NCI-H2196 (cell line): ENCODE measurements around the gene CHST14.
"Not testable (repeated sequence)": the region's sequence is repeated elsewhere in the genome, so short reads cannot be mapped to it uniquely, and the experiment has no call there.

Experiments used
- DNase-seq: peaks from one replicate; lab custom pipeline; 2025; ENCODE audit not compliant: unreplicated experiment; lab: John Stamatoyannopoulos, UW

The CHST14 gene

GRCh38 chr15:40440743-40441564, 29.8 kb upstream of the CHST14 start, which contains the start of gene BAHD1:
BAHD1 (plus strand) TSS chr15:40440953; CDS start chr15:40458465, 17,512 bp downstream.
- peak; percentile 78 for DNase-seq

GRCh38 chr15:40441565-40442531, 28.9 kb upstream of the CHST14 start:
- no peak for DNase-seq

- DNase-seq: no peak
Observed at GRCh38 chr15:40443255-40443654, 27.5 kb upstream of the CHST14 start.

GRCh38 chr15:40443846-40444245, 26.9 kb upstream of the CHST14 start:
- no peak for DNase-seq

GRCh38 chr15:40444736-40445135, 26.0 kb upstream of the CHST14 start:
- DNase-seq: no peak

- DNase-seq: no peak
Observed at GRCh38 chr15:40445421-40445922, 25.3 kb upstream of the CHST14 start.

DNA sequence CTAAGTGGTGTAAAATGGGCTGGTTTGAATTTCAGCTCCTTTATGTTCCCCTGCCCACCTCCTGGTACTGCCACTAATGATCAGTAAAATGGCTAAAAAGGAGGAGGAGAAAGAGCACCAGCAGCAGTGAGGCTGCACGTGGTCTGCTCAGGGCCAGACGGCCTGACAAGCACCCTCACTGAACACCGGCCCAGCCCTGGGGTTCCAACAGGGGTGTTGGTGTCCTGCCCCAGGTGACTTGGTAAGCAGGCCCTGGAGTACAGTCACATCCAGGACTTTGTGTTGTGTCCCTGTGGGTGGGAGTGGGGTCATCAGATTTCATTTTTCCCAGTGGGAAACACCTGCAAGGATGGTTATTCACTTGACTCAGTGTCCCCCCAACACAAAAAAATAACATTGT, 24.6 kb upstream of the CHST14 start:
- DNase-seq: no peak

DNA sequence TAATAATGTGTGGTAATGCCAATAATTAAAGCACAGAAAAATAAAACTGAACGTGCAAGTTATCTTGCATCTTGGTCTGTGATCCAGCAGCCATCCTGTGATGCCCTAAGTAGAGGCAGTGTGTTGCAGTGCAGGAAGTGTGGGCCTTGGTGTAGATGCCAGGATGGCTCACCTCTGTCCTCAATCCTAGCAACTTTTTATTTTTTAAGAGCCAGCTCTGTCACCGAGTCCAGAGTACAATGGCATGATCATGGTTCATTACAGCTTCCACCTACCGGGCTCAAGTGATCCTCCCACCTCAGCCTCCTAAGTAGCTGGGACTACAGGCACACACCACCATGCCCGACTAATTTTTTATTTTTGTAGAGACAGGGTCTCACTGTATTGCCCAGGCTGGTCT, 22.4 kb upstream of the CHST14 start:
- no peak for DNase-seq

DNA sequence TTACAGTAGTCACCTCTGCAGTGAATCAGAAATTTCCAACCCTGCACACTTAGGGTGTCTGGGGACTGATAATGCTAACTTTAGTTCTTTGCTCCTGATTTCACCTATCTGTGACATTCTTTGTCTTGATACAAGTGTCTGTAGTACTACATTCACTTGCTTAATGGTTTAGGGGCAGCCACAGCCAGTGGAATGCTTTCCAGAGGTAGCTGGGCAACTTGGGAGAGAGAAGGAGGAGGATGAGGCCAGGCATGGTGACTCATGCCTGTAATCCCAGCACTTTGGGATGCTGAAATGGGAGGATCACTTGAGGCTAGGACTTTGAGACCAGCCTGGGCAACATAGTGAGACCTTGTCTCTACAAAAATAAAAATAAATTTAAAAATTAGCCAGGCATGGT, 21.5 kb upstream of the CHST14 start:
- DNase-seq: no peak

DNA sequence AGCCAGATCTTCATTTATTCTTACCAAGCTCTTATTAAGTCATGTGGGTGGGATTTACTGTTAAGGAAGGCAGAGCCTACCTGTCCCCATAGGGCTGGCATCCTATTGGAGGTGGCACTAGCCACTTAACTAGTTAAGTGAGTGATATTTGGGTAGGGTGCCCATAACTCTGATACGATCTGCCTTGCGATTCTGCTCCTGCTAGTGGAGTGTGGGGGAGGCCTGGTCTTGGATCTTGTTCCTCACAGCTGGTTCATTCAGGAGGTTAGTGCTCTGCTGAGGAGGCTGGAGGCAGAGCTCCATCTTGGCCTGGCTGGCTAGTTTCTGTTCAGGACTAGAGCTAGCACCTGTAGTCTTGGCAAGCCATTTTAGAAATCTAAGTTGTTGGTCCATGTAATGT, 20.7 kb upstream of the CHST14 start:
- DNase-seq: no peak

- no peak for DNase-seq
Observed at GRCh38 chr15:40451527-40452158, 19.1 kb upstream of the CHST14 start.

DNA sequence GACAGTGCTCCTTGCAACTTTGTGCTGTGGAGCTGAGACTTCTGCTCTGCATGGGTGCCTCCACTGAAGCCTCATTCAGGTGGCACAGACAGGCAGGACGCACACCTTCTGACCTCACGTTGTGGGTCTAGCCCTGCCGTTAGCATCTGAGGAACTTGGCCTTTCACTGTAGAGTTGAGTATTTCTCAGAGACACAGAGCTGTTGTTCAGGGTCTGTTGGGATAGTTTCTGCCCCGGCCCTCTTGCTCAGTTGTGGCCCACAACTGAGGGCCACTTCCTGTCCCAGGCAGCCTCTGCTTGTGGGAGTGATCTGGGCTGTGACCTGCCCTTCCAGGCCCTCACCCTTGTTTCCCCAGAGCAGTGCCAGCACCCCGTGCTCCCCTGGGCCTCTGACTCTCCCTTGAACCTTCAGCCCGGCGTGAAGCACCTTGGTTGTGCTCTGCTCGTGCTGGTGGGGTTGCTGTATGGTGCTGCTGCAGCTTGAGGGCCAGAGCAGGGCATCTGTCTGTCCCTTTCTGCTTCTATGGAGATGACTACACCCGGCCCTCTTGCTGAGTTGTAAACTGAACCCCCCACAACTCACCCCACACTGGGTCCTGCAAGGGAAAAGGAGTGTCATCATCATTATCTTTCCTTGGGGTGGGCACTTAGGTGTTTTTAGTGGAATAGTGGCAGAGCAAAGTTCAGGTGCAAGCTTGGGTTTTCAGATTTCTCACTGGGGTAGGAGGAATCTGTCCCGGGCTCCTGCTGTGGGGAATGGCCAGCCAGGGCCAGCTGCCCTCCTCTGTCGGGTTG, 18.3 kb upstream of the CHST14 start:
- no peak for DNase-seq

DNA sequence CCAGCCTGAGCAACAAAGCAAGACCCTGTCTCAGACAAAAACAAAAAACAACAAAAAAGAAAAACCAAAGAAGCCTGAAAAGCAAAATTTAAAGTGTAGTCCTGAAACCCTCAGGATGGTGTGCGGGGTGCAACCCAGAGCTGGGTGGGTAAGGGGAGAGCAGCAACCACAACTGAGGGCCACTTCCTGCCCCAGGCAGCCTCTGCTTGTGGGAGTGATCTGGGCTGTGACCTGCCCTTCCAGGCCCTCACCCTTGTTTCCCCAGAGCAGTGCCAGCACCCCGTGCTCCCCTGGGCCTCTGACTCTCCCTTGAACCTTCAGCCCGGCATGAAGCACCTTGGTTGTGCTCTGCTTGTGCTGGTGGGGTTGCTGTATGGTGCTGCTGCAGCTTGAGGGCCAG, 16.8 kb upstream of the CHST14 start:
- not testable (repeated sequence) for DNase-seq

DNA sequence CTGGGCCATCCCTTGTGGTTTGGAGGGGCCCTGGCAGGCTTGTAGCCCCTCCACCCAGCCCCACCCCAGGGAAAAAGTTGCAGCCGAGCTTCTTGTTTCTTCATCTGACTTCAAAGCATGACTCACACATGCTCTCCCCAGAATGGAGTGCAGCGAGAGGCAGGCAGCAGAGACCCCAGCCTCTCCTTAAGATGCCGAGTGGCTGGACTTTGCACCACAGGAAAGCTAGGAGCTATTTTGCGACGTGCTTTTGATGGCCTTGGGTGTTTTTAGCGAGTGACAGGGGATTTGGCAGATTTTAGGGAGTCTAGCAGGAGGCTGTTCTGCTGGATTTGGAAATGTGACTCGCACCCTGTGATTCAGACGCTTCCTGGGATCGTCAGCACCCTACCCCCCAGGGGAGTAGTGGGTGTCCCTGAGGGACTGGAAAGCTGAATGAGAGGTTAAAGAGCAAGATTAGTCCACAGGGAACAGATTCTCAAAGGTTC, 15.8 kb upstream of the CHST14 start:
- no peak for DNase-seq

DNA sequence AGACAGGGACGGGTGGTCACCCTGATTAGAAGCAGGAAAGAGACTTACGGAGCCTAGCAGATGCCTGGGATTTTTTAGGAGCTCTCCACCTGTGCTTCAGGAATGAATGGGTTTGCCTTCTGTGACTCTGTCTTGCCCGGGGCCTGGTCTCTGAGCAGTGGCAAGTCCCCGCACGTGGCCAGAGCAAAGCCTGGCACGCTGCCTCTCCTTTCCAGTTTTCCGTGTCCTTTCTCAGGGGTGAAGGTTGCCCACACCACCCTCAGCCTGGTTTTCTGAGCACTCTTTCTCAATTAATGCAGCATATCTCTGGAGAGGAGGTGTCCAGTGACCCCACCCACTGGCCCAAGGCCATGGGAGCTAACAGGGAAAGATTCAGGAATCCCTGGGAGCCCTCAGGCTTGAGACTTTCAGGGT, 14.5 kb upstream of the CHST14 start:
- DNase-seq: no peak

- DNase-seq: no peak
Observed at GRCh38 chr15:40456738-40457137, 14.0 kb upstream of the CHST14 start.

DNA sequence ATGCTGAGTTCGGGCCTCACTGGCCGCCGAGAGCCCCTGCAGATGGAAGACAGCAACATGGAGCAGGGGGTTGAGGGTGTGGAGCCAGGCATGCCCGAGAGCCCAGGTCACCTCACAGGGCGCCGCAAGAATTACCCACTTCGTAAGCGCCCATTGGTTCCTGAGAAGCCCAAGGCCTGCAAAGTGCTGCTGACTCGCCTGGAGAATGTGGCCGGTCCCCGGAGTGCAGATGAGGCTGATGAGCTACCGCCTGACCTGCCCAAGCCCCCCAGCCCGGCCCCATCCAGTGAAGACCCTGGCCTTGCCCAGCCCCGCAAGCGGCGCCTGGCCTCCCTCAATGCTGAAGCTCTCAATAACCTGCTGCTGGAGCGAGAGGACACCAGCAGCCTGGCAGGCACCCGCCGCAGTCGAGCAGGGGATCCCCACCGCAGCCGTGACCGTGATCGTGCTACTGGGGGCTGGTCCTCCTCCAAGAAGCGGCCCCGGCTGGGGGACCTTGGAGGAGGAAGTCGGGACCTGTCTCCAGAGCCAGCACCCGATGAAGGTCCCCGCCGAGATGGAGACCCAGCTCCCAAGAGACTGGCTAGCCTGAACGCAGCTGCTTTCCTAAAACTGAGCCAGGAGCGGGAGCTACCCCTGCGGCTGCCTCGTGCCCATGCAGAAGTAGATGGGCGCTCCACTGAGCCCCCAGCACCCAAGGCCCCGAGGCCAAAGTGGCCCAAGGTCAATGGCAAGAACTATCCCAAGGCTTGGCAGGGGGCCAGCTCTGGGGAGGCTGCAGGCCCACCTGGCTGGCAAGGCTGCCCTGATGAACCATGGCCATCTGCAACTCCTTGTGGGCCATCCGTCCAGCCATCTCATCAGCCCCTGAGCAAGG, 12.1 kb upstream of the CHST14 start:
- DNase-seq: no peak

- DNase-seq: no peak
Observed at GRCh38 chr15:40459391-40460015, 11.3 kb upstream of the CHST14 start.

- no peak for DNase-seq
Observed at GRCh38 chr15:40460404-40460803, 10.4 kb upstream of the CHST14 start.
